GM12892 (cell line): Measurements from ENCODE around the gene F3.

ENCODE experiments used
- POLR2A ChIP-seq: IDR thresholded peaks from 2 replicates; pipeline ENCODE4 v1.6.1; 2011; ENCODE audit warnings: low read depth, low read length, control low read depth
- POLR2AphosphoS5 ChIP-seq: IDR thresholded peaks from 2 replicates; pipeline ENCODE4 v1.6.1; 2011; ENCODE audit warnings: low read depth, low read length, control low read depth

GRCh38 chr1:94481473-94481933 lies 60.1 kb downstream of the F3 start:
- TF ChIP-seq POLR2A (no peak), POLR2AphosphoS5 (no peak)
